ENCODE data around the gene SH3TC2.

Gene SH3TC2

GRCh38 chr5:149022200-149022599 lies 40.7 kb downstream of the SH3TC2 start:
- H3K27ac ChIP-seq, result no peak overlapping the region
- TF ChIP-seq, protein P1, sequence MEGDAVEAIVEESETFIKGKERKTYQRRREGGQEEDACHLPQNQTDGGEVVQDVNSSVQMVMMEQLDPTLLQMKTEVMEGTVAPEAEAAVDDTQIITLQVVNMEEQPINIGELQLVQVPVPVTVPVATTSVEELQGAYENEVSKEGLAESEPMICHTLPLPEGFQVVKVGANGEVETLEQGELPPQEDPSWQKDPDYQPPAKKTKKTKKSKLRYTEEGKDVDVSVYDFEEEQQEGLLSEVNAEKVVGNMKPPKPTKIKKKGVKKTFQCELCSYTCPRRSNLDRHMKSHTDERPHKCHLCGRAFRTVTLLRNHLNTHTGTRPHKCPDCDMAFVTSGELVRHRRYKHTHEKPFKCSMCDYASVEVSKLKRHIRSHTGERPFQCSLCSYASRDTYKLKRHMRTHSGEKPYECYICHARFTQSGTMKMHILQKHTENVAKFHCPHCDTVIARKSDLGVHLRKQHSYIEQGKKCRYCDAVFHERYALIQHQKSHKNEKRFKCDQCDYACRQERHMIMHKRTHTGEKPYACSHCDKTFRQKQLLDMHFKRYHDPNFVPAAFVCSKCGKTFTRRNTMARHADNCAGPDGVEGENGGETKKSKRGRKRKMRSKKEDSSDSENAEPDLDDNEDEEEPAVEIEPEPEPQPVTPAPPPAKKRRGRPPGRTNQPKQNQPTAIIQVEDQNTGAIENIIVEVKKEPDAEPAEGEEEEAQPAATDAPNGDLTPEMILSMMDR (conservative IDR thresholded peaks at IDR 0.05), result no peak
- TF ChIP-seq ZFX (IDR thresholded peaks at IDR 0.05), result no peak

GRCh38 chr5:149019679-149020078 lies 43.2 kb downstream of the SH3TC2 start:
- peak overlapping the region; percentile 73; the same call in 1 of the 2 replicates for H3K27ac ChIP-seq
- no peak for TF ChIP-seq ZFX (IDR thresholded peaks at IDR 0.05)
- TF ChIP-seq, protein P1 (conservative IDR thresholded peaks at IDR 0.05), result no peak

DNA sequence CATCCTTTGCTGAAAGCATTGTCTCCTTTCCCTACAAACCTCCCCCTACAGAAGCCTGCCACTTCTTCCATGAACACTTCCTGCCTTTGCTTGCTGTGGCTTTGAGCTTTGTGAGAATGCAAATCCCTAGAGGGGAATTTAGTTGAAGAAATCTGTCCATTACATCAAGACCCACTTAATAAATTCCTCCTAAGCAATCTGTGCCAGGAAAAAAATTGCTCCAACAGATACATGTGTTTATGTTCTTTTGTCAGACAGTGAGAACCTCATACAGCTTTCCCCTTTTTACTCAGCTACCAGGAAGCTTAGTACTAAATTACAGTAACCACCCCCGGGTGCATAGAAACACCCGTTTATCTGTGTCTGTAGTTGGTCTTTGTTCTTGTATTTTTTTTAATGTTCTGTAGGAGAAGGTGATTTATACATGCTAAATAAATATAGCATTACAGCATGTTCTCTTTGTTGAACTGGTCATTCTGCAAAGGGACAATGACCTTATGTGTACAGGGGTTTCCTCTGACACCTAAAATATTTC lies 43.9 kb downstream of the SH3TC2 start:
- peak overlapping the region; percentile 93; the same call in 1 of the 2 replicates for H3K27ac ChIP-seq
- no peak for TF ChIP-seq ZFX (IDR thresholded peaks at IDR 0.05)
- TF ChIP-seq, protein P1 (conservative IDR thresholded peaks at IDR 0.05), result no peak

DNA sequence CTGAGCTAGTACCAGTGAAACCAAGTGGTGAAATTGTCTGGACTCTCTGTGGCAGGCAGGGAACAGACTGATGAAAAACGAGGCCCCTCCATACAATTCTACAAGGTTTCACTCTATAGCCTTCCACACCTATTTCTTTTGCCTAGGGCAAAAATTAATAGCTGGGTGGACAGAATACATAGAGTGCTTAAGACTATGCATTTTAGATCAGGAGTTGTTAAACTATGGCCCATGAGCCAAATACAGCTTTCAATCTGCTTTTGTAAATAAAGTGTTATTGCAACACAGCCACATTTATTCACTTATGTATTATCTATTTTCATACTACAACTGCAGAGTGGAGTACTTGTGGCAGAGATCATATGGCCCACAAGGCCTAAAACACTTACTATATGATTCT lies 45.2 kb downstream of the SH3TC2 start:
- H3K27ac ChIP-seq, result peak overlapping the region; percentile 93; the same call in 1 of the 2 replicates

DNA sequence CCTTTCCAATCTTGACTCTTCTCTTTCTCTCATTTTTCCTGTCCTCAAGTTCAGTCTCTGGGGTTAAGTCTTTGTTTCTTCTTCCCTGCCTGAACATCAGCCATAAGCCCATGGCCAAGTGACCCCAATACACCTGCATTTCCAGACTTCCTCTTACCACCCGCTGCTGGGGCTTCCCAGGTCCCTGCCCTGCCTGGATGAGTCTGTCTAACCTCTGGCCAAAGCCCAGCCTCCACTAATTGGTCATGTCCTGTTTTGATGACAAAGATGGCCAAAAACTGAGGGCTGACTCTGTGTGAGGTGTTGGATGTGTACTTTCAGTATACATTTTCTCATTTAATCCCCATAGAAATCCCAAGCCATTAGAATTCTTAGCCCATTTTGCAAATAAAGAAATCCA lies 47.3 kb downstream of the SH3TC2 start:
- TF ChIP-seq ZFX (IDR thresholded peaks at IDR 0.05), result no peak
- TF ChIP-seq, protein P1 (conservative IDR thresholded peaks at IDR 0.05), result no peak
- peak overlapping the region; percentile 50 for H3K27ac ChIP-seq

More for the DNA sequence above, 45.2 kb downstream of the SH3TC2 start:
- TF ChIP-seq, protein P1 (conservative IDR thresholded peaks at IDR 0.05), result no peak
- no peak for TF ChIP-seq ZFX (IDR thresholded peaks at IDR 0.05)

GRCh38 chr5:149015126-149015525 lies 47.7 kb downstream of the SH3TC2 start:
- H3K27ac ChIP-seq, result peak overlapping the region; percentile 50
- TF ChIP-seq, protein P1 (conservative IDR thresholded peaks at IDR 0.05), result no peak
- no peak for TF ChIP-seq ZFX (IDR thresholded peaks at IDR 0.05)

DNA sequence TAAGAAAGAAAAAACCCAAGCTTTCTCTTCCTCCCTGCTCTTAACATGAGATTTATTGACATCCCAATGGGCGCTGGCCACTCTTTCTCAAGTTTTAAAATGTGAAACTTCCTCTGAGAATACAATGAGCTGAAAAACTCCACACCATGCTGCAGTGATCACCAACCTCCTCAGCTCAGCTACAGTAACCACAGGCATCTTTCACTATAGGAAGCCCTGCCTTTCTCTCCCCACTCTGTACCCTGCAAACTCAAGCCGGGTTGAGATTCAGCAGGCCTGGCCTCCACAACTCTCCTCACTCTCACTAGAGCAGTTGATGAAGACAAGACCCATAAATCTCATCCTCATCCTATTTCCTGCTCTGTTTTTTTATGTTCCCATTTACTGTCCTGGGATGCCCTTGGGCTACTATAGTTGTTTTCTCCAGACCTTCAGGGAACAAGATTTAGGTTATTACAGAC lies 48.3 kb downstream of the SH3TC2 start:
- TF ChIP-seq ZFX (IDR thresholded peaks at IDR 0.05), result no peak
- TF ChIP-seq, protein P1 (conservative IDR thresholded peaks at IDR 0.05), result no peak
- H3K27ac ChIP-seq, result peak overlapping the region; percentile 50; the same call in 1 of the 2 replicates

Data from C4-2B (cell line).